HG03045 (cell line): ENCODE data around the gene ZNF74.
"Not testable (repeated sequence)": the region's sequence is repeated elsewhere in the genome, so short reads cannot be mapped to it uniquely, and the experiment has no call there.

Source experiments
- ATAC-seq: cut with Tn5 transposase; IDR thresholded peaks from one replicate; pipeline ENCODE4 v1.9.1; 2021; ENCODE audit warnings: mild to moderate bottlenecking, moderate library complexity; ENCODE audit not compliant: unreplicated experiment

The ZNF74 gene

GRCh38 chr22:20374130-20374529, 19.8 kb upstream of the ZNF74 start:
- not testable (repeated sequence) for ATAC-seq

GRCh38 chr22:20376281-20376680, 17.7 kb upstream of the ZNF74 start:
- ATAC-seq: not testable (repeated sequence)

- not testable (repeated sequence) for ATAC-seq
These were observed 17.0 kb upstream of the ZNF74 start for GRCh38 chr22:20376983-20377382.

- no peak for ATAC-seq
These were observed 15.8 kb upstream of the ZNF74 start for GRCh38 chr22:20378110-20378509.

GRCh38 chr22:20378684-20379083, 15.3 kb upstream of the ZNF74 start:
- not testable (repeated sequence) for ATAC-seq

GRCh38 chr22:20380486-20380885, 13.5 kb upstream of the ZNF74 start:
- ATAC-seq: no peak

GRCh38 chr22:20383538-20383937, 10.4 kb upstream of the ZNF74 start:
- no peak for ATAC-seq

GRCh38 chr22:20384171-20384570, 9.8 kb upstream of the ZNF74 start:
- ATAC-seq: no peak

- ATAC-seq: no peak
These were observed 9.1 kb upstream of the ZNF74 start for GRCh38 chr22:20384865-20385264.

GRCh38 chr22:20386336-20386735, 7.6 kb upstream of the ZNF74 start:
- ATAC-seq: no peak

- no peak for ATAC-seq
These were observed 7.0 kb upstream of the ZNF74 start for GRCh38 chr22:20386972-20387371.

GRCh38 chr22:20388200-20388599, 5.8 kb upstream of the ZNF74 start:
- ATAC-seq: no peak

GRCh38 chr22:20389288-20389687, 4.7 kb upstream of the ZNF74 start:
- ATAC-seq: no peak

GRCh38 chr22:20390394-20390907, 3.5 kb upstream of the ZNF74 start:
- no peak for ATAC-seq

GRCh38 chr22:20391222-20391621, 2.7 kb upstream of the ZNF74 start:
- ATAC-seq: no peak

- not testable (repeated sequence) for ATAC-seq
These were observed 1.5 kb upstream of the ZNF74 start for GRCh38 chr22:20392365-20392881.

- ATAC-seq: no peak
These were observed 807 bp upstream of the ZNF74 start for GRCh38 chr22:20392983-20393704.

- ATAC-seq: no peak
These were observed 1.4 kb downstream of the ZNF74 start for GRCh38 chr22:20395181-20395906.

GRCh38 chr22:20395907-20396287, 1.9 kb downstream of the ZNF74 start:
- ATAC-seq: no peak

- no peak for ATAC-seq
These were observed 2.7 kb downstream of the ZNF74 start for GRCh38 chr22:20396639-20397038.

GRCh38 chr22:20397498-20397897, 3.5 kb downstream of the ZNF74 start:
- ATAC-seq: no peak

- ATAC-seq: no peak
These were observed 4.5 kb downstream of the ZNF74 start for GRCh38 chr22:20398420-20398819.
